GM19397 (cell line): ENCODE results near the gene PHLDA1.

Experiments used
- ATAC-seq: cut with Tn5 transposase; IDR thresholded peaks from one replicate; pipeline ENCODE4 v1.9.1; 2021; ENCODE audit warnings: mild to moderate bottlenecking, moderate library complexity; ENCODE audit not compliant: unreplicated experiment

PHLDA1 gene

GRCh38 chr12:76038176-76038575 lies 6.6 kb upstream of the PHLDA1 start:
- no peak for ATAC-seq

GRCh38 chr12:76037130-76038103 lies 5.8 kb upstream of the PHLDA1 start:
- peak; percentile 42 for ATAC-seq

- no peak for ATAC-seq
Observed at GRCh38 chr12:76035045-76035444, 3.5 kb upstream of the PHLDA1 start.

DNA sequence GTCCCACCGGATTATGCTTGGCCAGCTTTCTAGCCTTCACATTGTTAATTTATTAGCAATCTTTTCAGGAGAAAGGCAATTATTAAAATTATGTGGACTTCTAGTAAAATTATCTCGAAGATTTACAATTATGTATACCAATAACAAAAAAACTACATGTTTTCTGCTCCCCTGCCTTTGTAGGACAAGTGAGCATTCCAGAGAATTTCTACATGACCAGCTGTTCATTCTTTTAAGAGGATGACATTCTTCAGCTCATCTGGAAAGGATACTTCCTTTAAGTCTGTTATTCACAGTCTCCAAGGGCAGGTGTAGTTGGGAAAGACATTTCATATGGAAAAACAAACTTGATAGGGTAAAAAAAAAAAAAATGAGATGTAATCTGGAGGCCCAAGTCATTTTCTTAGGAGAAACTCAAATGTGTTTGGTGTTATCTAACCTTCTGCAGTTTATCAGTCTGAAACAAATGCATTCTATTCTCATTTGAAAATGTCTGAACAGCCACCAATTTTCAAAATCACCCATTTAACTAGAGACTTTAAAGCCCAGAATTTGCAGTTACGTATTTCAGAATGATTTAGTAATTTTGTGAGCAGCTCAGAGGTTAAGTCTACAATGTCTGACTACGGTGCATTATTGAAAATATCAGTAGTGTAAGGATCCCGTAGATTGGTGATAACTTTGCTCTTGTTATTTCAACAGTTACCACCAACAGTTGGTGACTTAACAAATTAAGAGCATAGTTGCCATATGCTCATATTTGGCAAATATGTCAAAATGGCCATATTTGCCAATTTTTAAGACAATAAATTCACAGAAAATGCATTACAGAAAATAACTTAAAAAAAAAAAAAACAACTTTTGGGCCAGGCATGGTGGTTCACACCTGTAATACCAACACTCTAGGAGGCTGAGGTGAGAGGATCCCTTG lies 1.8 kb upstream of the PHLDA1 start:
- ATAC-seq, result no peak

DNA sequence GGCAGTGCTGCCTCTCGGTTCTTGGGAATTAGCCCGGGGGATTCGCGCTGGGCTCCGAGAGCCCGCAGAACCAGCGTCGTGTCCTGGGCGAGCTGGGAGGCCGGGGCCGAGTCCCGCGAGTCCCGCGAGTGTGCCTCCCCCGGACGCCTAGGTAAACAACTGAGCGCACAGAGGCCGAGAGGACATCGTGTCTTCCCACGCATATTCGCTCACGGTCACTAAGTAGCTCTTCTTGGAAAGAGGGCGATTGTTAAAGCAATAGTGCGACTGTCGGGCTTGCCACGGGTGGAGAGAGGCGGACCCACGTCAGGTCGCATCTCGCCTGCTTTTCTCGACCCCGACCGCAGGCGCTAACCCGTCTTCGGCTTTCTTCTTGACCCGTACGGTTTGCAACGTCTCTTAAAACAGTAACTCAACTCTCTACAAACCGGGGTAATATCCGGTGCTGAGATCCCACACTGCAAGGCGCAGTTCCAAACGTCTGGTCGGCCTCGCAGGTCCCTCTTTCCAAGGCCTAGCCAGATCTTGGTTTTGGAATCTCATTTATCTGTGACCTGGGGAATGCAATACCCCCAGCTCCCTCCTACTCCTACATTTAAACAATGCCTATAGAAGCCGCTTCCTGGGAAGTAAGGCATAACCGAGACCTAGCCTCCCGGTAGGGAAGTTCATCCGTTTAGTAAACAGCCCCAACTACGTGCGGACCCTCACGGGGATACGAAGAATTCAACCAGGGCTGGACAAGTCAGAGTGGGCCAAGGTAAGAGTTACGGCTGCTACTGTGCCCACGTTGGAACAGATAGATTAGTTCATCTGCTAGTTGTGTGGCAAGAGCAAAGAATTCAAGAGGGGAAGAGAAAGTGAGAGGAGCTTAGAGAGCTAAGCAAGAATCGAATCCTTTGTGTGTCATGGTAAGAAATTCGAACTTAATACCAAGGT lies 736 bp upstream of the PHLDA1 start:
- peak; percentile 31 for ATAC-seq

DNA sequence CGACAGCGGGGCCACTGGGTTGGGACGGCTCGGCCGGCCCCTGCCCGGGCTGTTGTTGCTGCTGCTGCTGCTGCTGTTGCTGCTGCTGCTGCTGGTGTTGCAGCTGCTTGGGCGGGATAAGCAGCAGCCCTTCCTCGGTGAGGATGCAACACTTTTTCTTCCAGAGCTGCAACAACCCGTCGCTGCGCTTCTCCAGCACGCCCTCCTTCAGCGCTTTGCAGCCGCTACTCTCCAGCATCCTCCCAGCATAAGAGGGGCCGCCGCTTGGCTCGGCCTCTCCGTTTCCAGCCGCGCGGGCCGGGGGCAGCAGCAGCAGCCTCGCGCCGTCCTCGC lies 529 bp downstream of the PHLDA1 start:
- peak; percentile 9 for ATAC-seq

DNA sequence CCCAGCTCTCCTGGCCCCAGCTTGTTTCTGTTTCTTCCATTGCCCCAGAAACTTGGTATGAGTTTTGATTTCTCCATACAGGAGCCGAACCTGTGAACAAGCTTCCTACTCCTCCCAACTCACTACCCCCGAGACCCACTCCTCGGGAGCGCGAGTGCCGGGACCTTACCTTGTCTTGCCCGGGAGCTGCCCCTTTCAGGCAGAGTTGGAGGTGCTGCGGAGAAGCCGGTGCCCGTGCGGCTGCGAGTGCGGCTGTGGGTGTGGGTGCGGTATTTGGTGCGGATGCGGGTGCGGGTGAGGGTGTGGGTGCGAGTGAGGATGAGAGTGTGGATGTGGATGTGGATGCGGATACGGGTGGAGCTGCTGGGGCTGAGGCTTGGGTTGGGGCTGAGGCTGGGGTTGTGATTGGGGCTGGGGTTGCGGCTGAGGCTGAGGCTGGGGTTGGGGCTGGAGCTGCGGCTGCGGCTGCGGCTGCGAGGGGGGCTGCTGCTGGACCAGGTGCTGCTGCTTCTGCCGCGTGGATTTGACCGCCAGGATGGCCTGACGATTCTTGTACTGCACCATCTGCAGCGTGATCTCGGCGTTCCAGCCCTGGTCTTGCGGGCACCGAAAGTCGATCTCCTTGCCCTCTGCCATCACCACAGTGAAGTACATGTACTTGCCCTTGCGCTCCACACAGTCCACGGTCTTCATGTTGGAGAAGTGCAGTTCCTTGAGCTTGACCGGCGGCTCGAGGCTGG lies 1.1 kb downstream of the PHLDA1 start:
- no peak for ATAC-seq

- ATAC-seq, result no peak
Observed at GRCh38 chr12:76029982-76030340, 1.6 kb downstream of the PHLDA1 start.

GRCh38 chr12:76028571-76029277 lies 2.9 kb downstream of the PHLDA1 start:
- ATAC-seq, result no peak

- no peak for ATAC-seq
Observed at GRCh38 chr12:76026643-76027063, 4.9 kb downstream of the PHLDA1 start.

- ATAC-seq, result no peak
Observed at GRCh38 chr12:76025601-76026575, 5.7 kb downstream of the PHLDA1 start.

- no peak for ATAC-seq
Observed at GRCh38 chr12:76024942-76025600, 6.5 kb downstream of the PHLDA1 start.

DNA sequence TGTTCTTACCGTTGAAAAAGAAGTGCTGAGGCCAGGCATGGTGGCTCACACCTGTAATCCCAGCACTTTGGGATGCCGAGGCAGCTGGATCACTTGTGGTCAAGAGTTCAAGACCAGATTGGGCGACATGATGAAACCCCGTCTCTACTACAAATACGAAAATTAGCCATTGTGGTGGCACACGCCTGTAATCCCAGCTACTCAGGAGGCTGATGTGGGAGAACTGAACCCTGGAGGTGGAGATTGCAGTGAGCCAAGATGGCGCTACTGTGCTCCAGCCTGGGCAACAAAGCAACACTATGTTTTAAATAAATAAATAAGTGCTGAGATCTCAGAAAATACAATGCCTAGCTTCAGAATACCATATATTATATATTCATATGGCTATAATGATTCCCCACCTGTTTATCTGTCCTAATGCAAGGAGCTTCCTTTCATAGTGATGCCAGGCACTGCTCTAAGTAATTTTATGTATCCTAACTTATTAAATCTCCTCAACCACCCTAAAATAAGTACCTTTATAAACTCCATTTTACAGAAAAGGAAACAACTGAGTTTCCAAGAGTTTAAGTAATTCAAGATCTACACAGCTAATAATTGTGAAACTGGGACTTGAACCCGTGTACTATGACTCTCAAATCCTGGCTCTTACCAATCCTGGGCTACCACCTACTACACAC lies 7.3 kb downstream of the PHLDA1 start:
- no peak for ATAC-seq

GRCh38 chr12:76023069-76023690 lies 8.4 kb downstream of the PHLDA1 start:
- ATAC-seq, result no peak

DNA sequence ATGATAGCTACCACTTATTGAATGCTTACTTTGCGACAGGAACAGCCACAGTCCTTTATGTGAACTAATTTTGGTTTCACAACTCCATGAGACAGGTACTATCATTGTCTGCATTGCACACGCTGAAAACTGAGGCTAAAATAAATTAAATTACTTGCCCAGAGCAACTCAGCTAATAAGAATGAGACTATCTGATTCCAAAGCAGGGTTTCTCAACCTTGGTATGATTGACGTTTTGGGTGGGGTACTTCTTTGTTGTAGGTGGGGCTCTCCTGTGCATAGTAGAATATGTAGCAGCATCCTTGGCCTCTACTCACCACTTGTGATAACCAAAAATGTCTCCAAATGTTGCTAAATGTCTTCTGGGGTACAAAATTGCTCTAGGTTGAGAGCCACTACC lies 9.1 kb downstream of the PHLDA1 start:
- ATAC-seq, result no peak
